ENCODE data around the gene PDLIM4.

The PDLIM4 gene

DNA sequence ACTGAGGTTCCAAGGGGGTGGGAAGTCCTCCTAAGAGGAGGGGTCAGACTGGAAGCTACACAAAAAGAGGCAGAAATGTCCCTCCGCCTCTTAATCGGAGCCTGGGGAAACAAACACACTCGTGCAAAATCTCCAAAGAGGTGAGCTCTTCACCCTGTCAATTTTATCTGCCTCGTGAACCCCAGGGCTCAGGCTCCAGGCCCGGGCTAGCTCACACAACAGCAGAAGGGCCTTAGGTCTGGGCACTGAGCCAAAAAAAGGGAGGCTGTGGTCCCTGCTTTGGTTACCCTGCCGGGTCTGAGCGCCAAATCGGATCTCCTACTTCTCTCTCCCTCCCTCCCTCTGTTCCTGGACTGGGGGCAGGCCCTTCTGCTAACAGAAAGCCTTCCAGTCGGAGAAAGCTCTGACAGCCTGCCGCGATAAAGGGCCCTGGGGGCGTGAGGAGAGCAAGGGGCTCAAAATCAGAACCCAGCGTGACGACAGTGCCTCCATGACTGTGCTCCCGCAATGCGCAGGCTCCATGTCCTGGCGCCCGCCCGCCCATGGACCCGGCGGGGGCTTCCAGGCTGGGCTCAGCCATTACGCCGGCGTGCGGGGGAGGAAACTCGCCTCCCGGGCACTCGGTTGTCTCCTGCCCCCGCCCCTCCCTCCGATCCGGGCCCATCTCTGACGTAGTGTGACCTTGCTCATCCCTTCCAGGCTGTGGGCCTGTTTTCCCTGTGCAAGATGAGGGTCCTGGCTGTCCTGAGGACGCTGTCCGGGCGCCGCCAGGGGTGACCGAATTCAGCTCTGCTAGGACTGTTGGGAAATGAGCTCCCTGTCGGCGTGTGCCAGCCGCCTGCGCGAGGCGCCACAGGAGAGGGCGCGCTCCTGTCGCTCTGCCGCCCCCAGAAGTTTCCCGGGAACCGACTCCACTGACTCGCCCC, 35.8 kb downstream of the PDLIM4 start:
- DNase-seq, result peak; percentile 15

DNA sequence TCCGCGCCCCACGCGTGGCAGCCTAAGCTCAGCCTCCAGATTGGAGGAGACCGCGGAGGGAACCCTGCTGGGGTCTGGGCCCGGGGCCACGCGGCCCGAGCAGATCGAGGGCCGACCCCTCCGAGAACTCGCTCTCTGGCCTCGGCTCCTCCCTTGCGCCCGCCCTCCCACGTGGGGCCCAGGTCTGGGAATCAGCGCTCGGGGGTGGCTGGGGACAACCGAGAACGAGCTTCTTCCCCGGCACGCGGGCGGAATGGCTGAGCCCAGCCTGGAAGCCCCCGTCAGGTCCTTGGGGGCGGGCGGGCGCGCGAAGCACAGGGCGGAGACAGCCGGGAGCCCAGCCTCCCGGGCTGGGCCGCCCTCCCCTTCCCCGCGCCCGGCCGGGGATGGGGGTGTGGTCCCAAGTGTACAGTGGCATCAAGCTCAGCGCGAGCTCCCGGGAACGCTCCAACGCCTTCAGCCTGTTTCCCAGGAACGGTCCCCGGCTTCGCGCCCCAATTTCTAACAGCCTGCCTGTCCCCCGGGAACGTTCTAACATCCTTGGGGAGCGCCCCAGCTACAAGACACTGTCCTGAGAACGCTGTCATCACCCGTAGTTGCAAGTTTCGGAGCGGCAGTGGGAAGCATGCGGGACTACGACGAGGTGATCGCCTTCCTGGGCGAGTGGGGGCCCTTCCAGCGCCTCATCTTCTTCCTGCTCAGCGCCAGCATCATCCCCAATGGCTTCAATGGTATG, 36.7 kb downstream of the PDLIM4 start, which contains the start of gene SLC22A4:
TSS of gene SLC22A4 (plus strand) at position 403 of the 736 bp plus-strand sequence. CDS start at position 626, 223 bp downstream.
- peak; percentile 22 for DNase-seq

DNA sequence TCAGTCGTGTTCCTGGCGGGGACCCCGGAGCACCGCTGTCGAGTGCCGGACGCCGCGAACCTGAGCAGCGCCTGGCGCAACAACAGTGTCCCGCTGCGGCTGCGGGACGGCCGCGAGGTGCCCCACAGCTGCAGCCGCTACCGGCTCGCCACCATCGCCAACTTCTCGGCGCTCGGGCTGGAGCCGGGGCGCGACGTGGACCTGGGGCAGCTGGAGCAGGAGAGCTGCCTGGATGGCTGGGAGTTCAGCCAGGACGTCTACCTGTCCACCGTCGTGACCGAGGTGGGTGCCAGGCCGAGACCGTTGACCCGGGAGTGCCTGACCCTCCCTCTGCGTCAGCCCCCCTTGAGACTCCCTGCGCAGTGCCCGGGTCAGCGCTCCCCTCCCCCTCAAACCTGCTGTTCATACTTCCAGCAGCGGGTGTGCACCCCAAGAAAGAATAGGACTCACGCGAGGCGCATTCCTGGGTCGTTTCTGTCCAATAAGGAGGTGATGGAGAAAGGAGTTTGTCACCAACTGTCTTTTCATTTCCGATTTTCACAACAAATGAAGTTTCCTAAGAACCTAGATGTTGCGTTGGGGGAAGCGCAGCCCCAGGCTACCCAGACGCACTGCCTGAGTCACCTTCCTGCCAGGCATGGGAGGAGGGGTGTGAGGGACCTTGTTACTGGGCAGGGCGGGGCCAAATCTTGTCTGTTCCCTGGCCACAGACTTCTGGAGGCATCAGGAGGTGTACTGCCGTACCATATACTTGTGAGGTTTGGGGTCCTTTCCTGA, 37.4 kb downstream of the PDLIM4 start:
- peak; percentile 37 for DNase-seq

DNA sequence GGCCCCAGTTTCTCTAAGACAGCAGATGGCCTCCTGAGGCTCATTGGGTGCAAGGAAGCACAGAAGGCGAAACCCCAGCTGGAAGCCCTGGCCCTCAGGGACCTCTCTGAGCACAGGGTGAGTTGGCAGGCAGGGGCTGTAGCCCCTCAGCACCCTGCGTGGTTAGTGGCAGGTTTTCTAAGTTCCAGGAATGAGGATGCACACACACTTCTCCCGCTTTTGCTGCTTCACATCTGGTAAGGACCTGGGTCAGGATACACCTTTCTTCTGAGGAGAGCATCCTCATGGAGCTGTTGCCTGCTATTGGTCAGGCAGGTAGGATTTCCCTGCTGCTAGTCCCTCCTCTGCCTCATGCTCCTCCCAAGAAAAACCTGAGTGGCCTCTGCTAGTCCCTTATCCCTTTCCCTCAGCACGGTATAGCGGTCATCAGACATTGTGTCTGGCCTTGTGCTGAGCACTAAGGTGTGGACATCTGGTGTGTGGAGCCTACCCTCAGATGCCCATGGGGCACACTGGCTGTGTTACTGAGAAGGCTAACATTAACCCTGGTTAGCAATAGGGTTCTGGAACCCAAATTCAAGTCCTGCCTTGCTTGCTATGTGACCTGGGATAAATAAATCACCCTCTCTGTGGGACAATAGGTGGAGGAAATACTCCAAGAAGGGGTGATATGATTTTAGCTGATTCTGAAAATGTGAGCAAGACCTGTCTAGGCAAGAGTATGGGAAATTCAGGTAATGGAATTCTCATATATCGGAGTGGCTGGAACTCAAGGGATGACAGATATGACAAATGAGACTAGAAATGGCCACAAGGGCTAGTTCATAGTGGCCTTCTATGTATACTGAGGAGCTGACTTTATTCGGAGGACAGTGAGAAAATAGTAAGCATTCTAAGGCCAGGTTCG, 38.3 kb downstream of the PDLIM4 start:
- DNase-seq, result no peak

DNA sequence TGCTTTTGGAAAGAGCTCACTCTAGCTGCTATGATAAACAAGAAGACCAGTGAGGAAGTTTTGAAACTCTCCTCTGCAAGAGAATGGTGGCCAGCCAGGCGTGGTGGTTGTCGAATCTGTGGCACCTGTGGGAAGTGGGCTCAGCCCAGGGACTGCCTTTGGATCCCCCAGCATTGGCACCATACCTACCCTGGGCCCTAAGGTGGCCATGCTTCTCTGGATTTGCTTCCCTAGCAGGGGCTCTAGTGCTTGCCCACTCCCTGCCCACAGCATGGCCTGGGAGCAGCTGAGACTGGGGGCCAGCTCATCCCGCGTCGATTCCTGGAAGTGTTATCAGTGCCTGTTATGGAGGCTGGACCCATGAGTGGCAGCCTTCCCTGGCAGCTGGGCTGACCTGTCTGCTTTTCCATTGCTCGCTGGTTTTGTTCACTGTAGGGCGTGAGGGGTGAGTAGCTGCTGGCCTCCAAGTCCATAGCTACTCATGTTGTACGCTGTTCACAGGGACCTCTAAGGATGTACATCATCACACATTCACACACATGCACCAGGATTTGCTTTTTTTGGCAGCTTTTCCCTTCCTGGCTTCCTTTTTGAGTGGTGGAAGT, 39.0 kb downstream of the PDLIM4 start:
- DNase-seq, result no peak

DNA sequence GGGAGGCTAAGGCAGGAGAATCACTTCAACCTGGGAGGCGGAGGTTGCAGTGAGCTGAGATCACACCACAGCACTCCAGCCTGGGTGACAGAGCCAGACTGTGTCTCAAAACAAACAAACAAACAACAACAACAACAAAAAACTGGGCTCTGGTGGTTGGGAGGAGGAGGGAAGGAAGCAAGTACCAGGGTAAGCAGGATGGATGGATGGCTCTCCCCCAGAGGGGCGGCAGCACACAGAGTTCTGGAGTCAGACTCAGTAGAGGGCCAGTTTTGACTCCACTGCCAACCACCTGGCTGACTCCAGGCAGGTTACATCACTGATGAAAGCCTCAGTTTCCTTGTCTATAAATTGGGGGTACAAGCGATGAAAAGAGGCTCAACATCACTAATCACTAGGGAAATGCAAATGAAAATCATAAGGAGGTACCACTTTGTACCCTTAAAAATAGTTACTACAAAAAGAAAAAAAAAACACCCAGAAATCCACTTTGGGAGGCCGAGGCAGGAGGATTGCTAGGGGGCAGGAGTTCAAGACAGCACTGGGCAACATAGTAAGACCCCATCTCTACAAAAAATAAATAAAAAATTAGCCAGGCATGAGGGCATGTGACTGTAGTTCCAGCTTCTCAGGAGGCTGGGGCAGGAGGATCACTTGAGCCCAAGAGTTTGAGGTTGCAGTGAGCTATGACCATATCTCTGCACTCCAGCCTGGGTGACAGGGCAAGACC, 39.9 kb downstream of the PDLIM4 start:
- no peak for DNase-seq

DNA sequence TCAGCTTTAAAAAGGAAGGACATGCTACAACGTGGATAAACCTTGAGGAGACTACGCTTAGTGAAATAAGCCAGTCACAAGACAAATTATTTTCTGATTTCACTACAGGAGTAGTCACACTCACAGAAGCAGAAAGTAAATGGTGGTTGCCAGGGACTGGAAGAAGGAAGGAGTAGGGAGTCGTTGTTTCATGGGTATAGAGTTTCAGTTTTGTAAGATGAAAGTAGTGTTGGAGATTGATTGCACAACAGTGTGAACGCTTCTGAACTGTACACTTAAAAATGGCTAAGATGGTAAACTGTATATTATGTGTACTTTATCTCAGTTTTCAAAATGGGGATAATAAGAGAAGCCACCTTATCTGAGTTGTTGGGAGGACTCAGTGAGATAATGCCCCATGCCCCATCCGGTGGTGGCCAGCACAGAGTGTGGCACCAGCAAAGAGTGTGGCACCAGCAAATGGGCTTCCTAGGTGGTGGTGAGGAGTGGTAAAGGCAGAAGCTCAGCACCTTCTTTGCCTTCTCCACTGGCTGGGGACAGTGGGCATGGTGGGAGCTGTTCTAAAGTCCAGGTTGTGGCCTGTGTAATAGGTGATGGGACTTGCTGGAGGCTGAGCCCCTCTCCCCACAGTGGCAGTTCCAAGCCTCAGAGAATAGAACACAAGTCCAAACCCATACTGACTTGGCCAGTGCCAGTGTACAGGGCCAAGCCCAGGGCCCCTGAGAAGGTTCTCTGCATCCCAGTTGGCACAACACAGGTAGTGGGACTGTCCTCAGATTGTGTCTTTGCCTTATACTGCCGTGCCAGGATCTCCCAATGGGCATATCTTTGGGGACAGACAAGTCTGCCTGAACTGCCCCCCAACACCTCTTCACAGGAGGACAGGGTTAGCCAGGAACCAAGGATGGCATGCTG, 41.1 kb downstream of the PDLIM4 start:
- no peak for DNase-seq

DNA sequence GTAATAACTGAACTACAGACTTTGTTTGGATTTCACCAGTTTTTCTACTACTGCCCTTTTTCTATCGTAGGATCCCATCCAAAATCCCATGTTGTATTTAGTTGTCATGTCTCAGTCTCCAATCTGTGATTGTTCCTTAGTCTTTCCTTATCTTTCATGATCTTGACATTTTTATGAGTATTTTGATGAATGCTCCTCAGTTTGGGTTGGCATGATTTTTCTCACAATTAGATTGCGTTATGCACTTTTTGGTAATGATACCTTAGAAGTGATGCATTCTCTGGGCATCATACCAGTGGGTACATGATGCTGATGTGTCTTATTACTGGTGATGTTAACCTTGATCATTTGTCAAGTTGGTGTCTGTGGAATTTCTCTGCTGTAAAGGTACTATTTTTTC, 42.4 kb downstream of the PDLIM4 start:
- no peak for DNase-seq

DNA sequence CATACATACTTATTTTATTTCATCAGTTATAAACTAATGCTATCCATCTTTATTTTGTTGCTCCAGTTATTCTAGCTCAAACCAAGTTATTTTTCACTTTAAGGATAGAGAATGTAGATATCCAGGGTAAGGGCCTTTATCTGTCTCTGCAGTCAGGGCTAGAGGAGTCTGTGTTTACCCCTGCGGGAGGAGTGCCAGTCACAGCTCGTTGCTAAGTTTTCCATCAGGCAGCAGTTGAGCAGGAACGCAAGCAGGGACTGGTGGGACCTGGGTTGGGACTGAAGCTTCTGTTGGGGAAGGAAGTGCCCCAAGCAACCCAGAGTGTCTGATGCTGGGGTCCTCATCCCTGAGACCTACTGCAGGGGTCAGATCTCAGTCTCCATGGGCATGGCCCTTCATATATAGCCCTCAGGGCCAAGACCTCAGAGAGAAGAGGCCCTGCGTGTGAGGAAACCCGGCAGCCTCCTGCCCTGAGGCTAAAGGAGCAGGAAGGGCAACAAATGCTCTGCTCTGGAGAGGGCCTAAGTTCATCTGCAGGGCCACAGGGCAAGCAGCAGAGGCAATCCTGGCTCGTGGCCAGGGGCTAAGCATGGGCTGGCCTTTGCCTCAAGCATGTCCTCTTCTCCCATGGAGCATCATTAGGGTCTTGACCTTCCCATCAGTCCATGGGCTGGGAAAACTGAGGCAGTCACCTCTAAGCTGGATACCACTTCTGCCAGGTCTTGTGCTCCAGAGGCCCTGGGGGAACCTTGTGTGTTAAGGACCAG, 43.3 kb downstream of the PDLIM4 start:
- no peak for DNase-seq

DNA sequence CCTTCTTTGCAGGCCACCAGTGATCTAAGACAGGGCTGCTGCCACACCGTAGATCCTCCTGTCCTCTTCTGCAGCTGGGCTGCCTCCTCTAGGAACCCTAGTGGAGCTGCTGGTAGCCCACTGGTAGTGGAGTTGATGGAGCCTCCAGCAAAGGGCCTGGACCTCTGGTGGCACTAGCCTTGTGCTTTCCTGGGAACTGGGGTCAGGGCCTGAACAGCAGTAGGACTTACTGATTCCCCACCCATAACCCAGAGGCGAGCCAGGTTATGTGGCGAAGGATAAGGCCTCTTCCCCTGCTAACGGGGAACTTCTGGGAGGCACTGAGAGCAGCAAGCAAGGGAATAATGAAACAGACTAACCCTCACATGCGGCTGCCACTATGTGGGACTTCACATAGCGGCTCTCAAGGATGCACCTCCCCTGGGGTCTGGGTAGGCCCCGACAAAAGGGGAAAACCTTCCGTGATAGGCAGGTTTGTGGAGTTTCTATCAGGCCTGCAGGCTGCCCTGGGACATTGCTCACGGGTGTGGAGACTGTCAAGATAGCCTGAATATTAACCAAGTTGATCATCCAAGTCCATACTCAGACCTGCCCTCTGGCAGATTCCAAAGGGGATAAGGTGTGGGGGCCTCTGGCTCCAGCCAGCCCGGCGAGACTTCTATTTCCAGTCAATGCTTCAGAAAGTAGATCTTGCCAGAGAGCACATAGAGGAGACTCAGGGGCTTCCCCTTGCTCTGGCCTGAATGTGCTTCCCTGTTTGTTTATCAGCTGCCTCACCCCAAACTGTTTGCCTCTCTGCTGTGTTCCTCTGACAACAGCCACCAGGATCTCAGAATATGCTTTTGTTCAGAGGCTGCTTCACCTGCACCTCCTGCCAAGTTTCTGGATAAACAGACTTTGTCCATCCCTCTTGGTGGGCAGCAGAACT, 44.1 kb downstream of the PDLIM4 start:
- DNase-seq, result no peak

DNA sequence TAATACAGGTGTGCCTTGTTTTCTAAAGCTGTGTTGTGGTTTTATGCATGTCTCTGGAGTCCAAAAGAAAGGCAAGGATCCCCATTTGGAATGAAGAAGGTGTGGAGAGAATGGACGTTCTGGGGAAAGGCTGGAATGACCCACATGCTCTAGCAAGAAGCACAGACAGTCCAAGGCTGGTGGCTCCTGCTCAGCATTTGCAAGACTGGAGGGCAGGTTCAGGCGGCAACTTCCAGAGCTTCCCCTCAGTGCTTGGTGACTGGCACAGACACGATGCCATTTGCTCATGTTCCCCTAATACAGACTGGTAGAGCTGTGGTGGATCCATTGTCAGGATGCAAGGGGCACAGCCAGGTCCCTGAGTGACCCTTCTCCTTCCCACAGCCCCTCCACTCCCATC, 44.9 kb downstream of the PDLIM4 start:
- no peak for DNase-seq

DNA sequence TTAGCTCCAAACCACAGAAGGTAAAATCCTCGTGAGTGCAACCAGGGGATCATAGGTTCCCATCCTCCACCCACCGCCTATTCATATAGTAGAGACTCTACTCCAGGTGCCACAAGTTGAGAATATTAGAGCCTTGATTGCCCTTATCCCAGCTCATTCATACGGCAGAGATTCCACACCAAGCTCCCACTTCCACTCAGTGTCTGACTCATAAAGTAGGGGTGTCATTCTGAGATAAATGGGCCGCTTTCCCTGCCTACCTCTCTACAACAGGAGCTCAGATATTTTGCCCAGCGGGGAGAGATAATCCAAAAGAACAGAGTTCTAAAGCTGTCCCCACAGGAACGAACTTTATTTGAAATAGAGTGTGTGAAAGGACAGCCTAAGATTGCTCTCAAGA, 46.1 kb downstream of the PDLIM4 start:
- DNase-seq, result no peak

DNA sequence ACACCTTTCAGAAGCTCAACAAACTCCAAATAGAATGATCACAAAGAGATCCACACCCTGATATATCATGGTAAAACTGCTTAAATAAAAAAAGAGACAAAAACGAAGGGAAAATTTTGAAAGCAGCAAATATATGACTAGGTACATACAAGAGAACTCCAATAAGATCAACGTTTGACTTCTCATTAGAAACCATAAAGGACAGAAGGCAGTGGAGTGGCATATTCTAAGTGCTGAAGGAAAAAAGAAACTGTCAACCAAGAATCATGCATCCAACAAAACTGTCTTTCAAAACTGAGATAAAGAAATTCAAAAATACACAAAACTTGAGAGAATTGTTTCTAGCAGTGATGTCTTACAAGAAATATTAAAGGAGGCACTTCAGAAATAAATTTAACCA, 47.9 kb downstream of the PDLIM4 start:
- DNase-seq, result no peak

DNA sequence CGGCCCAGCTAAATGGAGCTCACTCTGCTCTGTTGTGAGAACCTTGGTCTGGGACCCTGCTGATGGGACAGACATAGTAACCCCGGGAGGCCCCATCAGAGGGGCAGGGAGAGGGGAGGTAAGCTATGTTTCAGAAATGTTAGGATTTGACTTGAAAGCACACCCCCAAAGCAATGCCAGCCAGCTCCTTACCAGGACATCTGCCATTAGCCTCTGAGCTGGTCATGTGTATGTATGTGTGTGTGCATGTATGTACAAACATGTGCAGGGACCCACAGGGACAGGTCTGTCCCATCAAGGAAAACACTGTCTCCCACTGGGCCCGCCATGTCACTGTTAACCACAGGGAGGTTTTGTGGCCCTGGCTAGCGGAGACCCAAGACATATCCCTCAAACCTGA, 51.2 kb downstream of the PDLIM4 start:
- DNase-seq, result no peak

DNA sequence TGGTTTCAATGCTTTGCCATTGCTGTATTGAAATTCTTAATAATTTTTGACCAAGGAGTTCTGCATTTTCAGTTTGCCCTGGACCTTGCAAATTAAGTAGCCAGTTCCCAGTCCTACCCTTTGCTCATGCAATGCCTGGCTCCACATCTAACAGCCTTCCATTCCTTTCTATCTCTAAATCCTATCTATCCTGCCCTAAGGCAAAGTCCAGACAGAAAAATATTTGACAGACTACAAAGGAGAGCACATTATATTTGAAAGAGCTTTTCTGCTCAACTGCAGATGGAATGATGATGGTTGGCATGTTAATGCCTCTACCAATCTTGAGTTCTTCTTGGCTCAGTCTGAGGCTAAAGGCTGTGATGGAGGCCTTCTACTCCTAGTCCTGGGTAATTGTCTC, 52.2 kb downstream of the PDLIM4 start:
- no peak for DNase-seq

DNA sequence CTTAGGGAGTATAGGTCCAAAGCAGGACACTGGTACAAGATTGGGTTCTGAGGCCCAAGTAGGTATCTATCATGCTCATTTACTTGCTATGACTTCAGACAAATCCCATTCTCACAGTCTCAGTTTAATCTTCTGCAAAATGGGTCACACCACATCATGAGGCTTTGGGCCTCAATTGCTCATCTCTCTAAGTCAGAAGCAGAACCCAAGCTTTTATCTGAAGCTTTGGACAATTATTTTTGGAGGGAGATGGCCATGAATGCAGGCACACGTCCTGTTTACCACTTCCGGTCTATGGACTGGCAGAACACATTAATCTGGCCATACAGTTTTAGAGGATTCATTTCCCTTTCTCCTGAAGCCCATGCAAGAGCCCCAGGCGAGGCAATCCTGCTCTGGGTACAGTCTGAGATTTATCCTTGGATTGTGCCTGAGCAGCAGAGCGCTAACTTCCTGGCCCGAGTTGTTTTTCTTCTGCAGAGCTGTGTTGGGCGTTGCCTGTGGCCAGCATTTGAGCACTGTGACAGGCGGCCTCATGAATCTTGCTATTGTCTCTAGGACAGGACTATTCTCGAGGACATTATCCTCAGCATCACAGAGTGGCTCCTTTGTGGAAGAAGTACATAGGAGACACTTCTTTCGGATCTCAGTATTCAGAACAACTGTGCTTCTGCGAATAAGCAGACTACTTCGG, 52.8 kb downstream of the PDLIM4 start:
- DNase-seq, result no peak

DNA sequence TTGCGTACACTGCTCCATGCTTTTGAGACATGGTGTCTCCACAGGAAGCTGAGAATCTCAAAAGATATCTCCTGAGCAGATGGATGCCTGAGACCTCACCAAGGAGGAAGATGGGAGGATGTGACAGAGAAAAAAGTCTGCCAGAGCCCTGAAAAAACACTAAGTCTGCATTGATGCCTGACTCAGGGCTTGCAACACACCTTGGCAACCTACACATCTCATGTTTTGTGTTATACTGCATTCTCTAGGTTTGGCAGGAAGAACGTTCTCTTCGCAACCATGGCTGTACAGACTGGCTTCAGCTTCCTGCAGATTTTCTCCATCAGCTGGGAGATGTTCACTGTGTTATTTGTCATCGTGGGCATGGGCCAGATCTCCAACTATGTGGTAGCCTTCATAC, 55.9 kb downstream of the PDLIM4 start:
- DNase-seq, result no peak

Measured in KG1 (cell line).